22Rv1 (cell line): ENCODE measurements around the gene ARSG.
"Not testable (repeated sequence)": the region's sequence is repeated elsewhere in the genome, so short reads cannot be mapped to it uniquely, and the experiment has no call there.

Experiments used
- H3K27ac ChIP-seq: fragments of 450-650 bp; 2 replicates; pipeline ENCODE4 v1.5.1; 2017
- CTCF ChIP-seq: fragments of 450-650 bp; IDR thresholded peaks from 2 replicates; pipeline ENCODE4 v1.5.1; 2017; ENCODE audit warnings: mild to moderate bottlenecking
- ZFX ChIP-seq: fragments of 450-650 bp; IDR thresholded peaks from 2 replicates; pipeline ENCODE4 v1.6.1; 2017; ENCODE audit warnings: antibody characterized with exemption, borderline replicate concordance

The ARSG gene

GRCh38 chr17:68304706-68305105 lies 13.4 kb downstream of the ARSG start:
- TF ChIP-seq ZFX = no peak
- no peak overlapping the region for H3K27ac ChIP-seq

- H3K27ac ChIP-seq = no peak overlapping the region
- TF ChIP-seq ZFX = no peak
- no peak for TF ChIP-seq CTCF
Measured at GRCh38 chr17:68305142-68305541, 13.8 kb downstream of the ARSG start.

- H3K27ac ChIP-seq = no peak overlapping the region
- no peak for TF ChIP-seq ZFX
- TF ChIP-seq CTCF = no peak
Measured at GRCh38 chr17:68306819-68307218, 15.5 kb downstream of the ARSG start.

- TF ChIP-seq CTCF (no peak), ZFX (no peak)
- no peak overlapping the region for H3K27ac ChIP-seq
Measured at GRCh38 chr17:68307443-68307842, 16.1 kb downstream of the ARSG start.

- not testable (repeated sequence) for H3K27ac ChIP-seq
Measured at GRCh38 chr17:68308486-68308885, 17.2 kb downstream of the ARSG start.

GRCh38 chr17:68309066-68309670 lies 17.9 kb downstream of the ARSG start:
- not testable (repeated sequence) for H3K27ac ChIP-seq

GRCh38 chr17:68310152-68310551 lies 18.9 kb downstream of the ARSG start:
- no peak overlapping the region for H3K27ac ChIP-seq

GRCh38 chr17:68314916-68315535 lies 23.7 kb downstream of the ARSG start:
- no peak overlapping the region for H3K27ac ChIP-seq
- no peak for TF ChIP-seq ZFX
- TF ChIP-seq CTCF = no peak

More at GRCh38 chr17:68310152-68310551, 18.9 kb downstream of the ARSG start:
- TF ChIP-seq ZFX = no peak
- no peak for TF ChIP-seq CTCF

- H3K27ac ChIP-seq = no peak overlapping the region
- TF ChIP-seq CTCF = no peak
- no peak for TF ChIP-seq ZFX
Measured at GRCh38 chr17:68315930-68316329, 24.6 kb downstream of the ARSG start.
